ENCODE data around the gene KRT82. TPM values are rescaled to one million over a fixed set of nuclear protein-coding genes. Genes with fewer than 3 reads are reported as not detected.

KRT82 gene
- total and polyA plus RNA-seq, 4 donors, result not detected

DNA sequence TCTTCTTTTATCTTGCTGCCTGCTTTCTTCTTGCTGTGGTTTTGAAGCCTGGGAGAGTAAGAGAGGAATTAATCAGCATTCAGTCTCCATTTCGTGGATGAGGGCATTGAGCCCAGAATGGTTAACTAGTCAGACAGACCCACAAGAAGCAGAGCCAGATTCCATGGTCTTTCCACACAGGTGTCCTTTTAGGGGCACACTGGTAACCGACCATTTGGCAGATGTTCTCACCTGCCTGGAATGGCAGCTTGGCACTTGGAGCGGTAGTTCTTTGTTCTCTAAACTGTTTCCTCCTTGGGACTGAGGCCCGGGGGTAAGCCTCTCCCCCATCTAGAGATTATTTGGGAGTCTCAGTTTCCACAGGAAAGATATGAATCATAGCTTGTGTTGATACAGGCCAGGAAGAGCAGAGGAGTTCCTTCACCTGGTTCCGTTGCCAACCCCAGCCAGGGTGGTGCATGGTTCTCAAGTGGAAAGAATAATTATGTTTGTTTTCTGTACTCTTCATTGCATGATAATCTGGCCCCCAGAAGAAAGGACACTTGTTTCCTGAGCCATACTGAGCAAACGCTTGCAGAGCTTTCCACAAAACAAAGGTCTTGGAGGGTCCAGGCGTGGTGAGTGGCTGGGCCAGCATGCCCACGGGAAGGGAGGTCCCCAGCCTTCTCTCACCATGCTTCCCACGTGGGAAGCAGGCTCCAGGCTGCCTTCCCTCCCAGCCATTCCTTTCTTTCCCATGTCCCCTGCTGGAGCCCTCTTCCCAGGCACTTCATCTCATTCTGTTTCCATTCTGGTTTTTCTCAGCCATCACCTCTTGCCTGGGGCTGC lies 30.1 kb upstream of the KRT82 start:
- Histone ChIP-seq H3K36me3 (ENCODE audit: control insufficient read depth, insufficient read depth, low read length) (no peaks in the 10 kb centered on the region), H3K27me3 (ENCODE audit: control insufficient read depth, insufficient read depth, low read length) (peaks cover under 1% of the 10 kb centered on the region), H3K9me3 (ENCODE audit: control insufficient read depth, insufficient read depth, low read length) (no peaks in the 10 kb centered on the region), H3K4me3 (ENCODE audit: low read depth, low read length) (no peak overlapping the region), H3K4me1 (ENCODE audit: control insufficient read depth, insufficient read depth, low read length) (peaks cover 14% of the 10 kb centered on the region), H3K27ac (ENCODE audit: low read depth, low read length) (no peak overlapping the region)
- 41% methylated on average over 7 of the region's 9 CpGs for WGBS (ENCODE audit: insufficient coverage)
- DNase-seq (ENCODE audit: low read depth in 4 of 6, low spot score in 6 of 6), result peak in 2 of 6 donors; percentile 15 to 62

DNA sequence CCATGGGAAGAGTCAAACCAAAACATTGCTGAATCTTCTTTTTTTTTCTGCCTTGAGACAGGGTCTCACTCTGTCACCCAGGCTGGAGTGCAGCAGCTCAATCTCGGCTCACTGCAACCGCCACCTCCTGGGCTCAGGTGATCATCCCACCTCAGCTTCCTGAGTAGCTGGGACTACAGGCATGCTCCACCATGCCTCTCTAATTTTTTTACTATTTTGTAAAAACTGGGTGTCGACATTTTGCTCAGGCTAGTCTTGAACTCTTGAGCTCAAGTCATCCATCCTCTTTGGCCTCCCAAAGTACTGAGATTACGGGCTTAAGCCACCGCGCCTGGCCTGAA lies 29.5 kb upstream of the KRT82 start:
- Histone ChIP-seq H3K4me3 (ENCODE audit: low read depth, low read length) (no peak overlapping the region), H3K36me3 (ENCODE audit: control insufficient read depth, insufficient read depth, low read length) (no peaks in the 10 kb centered on the region), H3K27ac (ENCODE audit: low read depth, low read length) (no peak overlapping the region), H3K4me1 (ENCODE audit: control insufficient read depth, insufficient read depth, low read length) (peaks cover 14% of the 10 kb centered on the region), H3K27me3 (ENCODE audit: control insufficient read depth, insufficient read depth, low read length) (peaks cover 2% of the 10 kb centered on the region), H3K9me3 (ENCODE audit: control insufficient read depth, insufficient read depth, low read length) (no peaks in the 10 kb centered on the region)
- no peak for DNase-seq (ENCODE audit: low read depth in 4 of 6, low spot score in 6 of 6)
- 71% methylated on average over 6 of the region's 6 CpGs for WGBS (ENCODE audit: insufficient coverage)

DNA sequence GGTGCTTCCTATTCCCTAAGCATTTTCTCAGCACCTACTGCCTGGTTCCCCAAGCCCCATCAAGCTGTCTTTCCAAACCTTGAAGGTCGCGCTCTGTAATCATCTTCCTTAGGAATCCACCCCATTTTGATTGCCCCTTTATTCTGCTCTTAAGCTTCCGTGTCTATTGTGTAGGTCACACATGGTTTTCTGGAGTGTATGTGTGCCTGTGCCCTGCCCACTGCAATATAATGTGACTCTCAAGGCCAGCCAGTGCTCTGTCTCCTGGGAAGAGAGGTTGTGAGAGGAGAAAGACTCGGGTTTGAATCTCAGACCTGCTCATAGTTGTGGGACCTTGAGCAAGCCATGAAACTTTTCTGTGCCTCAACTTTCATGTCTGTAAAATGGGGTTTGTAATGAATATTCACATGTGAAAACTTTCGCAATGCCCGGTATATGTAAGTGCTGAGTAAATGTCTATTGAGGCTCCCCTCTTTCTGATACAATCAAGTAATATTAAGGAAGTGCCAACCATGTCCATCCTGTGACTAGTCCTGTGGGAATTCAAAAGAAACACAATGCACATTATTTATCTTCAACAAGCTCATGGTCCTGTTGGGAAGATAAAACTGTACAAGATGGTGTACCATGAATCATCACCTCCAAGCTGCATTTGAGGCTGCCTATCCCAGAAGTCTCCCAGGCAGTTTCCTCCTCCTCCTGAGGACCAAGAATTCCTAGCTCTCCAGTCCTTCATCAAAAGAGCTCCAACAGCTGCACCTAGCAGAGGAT lies 28.8 kb upstream of the KRT82 start:
- WGBS (ENCODE audit: insufficient coverage), result 90% methylated on average over 1 of the region's 6 CpGs
- H3K4me3 ChIP-seq (ENCODE audit: low read depth, low read length), result no peak overlapping the region

DNA sequence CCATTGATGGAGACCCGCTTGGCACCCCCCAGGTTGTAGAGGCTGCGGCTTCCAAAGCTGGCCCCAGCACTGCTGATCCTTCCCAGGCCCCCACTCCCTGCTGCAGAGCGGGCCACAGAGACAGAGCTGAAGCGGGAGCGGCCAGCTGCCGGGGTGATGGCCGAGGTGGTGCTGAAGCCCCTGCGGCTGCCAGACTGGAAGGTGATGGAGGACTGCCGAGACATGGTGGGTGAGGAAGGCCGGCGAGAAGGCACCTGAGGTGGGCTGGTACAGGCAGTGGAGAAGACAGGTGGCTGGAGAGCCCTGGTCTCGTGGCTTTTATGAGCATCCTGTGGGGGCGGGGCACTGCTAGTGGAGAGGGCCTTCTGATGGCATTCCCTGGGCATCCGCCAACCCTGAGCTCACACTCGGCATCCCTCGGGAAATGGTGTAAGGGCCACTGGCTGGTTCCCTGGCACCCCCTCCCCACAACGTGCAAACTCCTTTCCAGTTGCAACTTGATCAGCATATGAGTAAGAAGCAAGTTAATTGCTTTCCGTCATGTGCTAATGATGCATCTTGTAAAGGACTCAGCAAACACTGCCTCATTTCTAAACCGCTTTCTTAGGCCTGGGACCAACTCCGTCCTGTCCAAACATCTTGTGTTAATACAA lies 28.1 kb upstream of the KRT82 start, which contains the start of gene KRT75:
Gene KRT75 (minus strand): TSS at position 291 of the 653 bp plus-strand sequence. CDS start 67 bp downstream, at position 224.
- WGBS (ENCODE audit: insufficient coverage), result 84% methylated on average over 20 of the region's 20 CpGs
- DNase-seq (ENCODE audit: low read depth in 4 of 6, low spot score in 6 of 6), result peak in 2 of 6 donors; percentile 7 to 43

More for the DNA sequence above, 28.8 kb upstream of the KRT82 start:
- no peaks in the 10 kb centered on the region for H3K36me3 ChIP-seq (ENCODE audit: control insufficient read depth, insufficient read depth, low read length)
- H3K27me3 ChIP-seq (ENCODE audit: control insufficient read depth, insufficient read depth, low read length), result peaks cover 2% of the 10 kb centered on the region
- DNase-seq (ENCODE audit: low read depth in 4 of 6, low spot score in 6 of 6), result no peak
- peaks cover 14% of the 10 kb centered on the region for H3K4me1 ChIP-seq (ENCODE audit: control insufficient read depth, insufficient read depth, low read length)
- no peaks in the 10 kb centered on the region for H3K9me3 ChIP-seq (ENCODE audit: control insufficient read depth, insufficient read depth, low read length)
- no peak overlapping the region for H3K27ac ChIP-seq (ENCODE audit: low read depth, low read length)

DNA sequence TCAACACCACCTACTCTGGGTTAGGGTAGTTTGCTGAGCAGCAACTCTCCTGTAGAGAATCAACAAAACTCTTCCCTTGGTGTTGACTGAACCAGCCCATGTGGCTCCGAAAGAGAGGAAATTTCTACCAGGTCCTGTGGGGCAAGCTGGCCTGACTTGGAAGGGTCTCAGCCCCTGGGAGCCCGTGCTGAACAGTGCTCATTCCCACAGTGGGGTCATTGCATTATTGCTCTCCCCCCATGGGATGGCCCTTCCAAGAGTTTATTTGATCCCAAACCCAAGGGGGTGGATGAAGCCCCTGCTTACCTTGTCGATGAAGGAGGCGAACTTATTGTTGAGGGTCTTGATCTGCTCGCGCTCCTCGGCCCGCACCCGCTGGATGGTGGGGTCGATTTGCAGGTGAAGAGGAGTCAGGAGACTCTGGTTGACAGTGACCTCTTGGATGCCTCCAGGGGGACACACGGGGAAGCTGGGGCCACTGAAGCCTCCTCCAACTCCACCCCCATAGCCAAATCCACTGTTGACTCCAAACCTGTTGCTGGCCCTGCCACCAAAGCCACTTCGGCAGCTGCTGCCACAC lies 27.5 kb upstream of the KRT82 start:
- Histone ChIP-seq H3K27me3 (ENCODE audit: control insufficient read depth, insufficient read depth, low read length) (peaks cover 2% of the 10 kb centered on the region), H3K36me3 (ENCODE audit: control insufficient read depth, insufficient read depth, low read length) (no peaks in the 10 kb centered on the region), H3K4me1 (ENCODE audit: control insufficient read depth, insufficient read depth, low read length) (peaks cover 14% of the 10 kb centered on the region), H3K9me3 (ENCODE audit: control insufficient read depth, insufficient read depth, low read length) (no peaks in the 10 kb centered on the region), H3K4me3 (ENCODE audit: low read depth, low read length) (no peak overlapping the region), H3K27ac (ENCODE audit: low read depth, low read length) (no peak overlapping the region)
- DNase-seq (ENCODE audit: low read depth in 4 of 6, low spot score in 6 of 6), result no peak
- WGBS (ENCODE audit: insufficient coverage), result 97% methylated on average over 12 of the region's 12 CpGs

More for the DNA sequence above, 28.1 kb upstream of the KRT82 start, which contains the start of gene KRT75:
- Histone ChIP-seq H3K36me3 (ENCODE audit: control insufficient read depth, insufficient read depth, low read length) (no peaks in the 10 kb centered on the region), H3K4me3 (ENCODE audit: low read depth, low read length) (no peak within 1 kb of the TSS), H3K27ac (ENCODE audit: low read depth, low read length) (no peak within 1 kb of the TSS), H3K4me1 (ENCODE audit: control insufficient read depth, insufficient read depth, low read length) (peaks cover 14% of the 10 kb centered on the region), H3K9me3 (ENCODE audit: control insufficient read depth, insufficient read depth, low read length) (no peaks in the 10 kb centered on the region), H3K27me3 (ENCODE audit: control insufficient read depth, insufficient read depth, low read length) (peaks cover 2% of the 10 kb centered on the region)

DNA sequence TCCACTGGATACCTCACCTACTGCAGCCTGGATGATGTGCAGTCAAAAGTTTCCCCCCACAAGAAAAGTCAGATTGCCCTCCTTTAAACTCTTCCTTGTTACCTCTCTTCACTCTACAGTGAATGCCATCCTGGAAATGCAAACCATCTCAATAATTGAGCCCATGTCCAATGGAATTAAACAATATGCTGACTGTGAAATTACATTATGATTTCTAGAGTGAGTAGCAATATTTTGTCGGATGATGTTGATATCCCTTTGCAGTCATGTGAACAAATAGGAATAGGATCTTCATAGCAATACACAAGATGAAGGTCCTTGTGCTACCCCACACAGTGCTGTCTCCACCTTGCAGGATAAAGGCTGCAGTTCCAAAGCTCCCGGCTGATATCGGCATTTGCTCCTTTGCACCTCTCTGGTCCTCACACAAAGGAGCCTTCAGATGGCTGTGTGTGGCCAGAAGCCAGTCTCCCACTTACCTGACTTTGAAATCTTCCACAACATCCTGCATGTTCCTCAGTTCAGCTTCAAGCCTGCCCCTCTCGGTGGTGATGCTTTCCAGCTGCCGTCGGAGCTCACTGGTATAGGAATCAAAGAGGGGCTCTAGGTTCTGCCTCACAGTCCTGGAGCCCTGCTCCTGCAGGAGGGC lies 26.5 kb upstream of the KRT82 start:
- WGBS (ENCODE audit: insufficient coverage), result 93% methylated on average over 5 of the region's 6 CpGs
- Histone ChIP-seq H3K27ac (ENCODE audit: low read depth, low read length) (no peak overlapping the region), H3K4me1 (ENCODE audit: control insufficient read depth, insufficient read depth, low read length) (peaks cover 14% of the 10 kb centered on the region), H3K27me3 (ENCODE audit: control insufficient read depth, insufficient read depth, low read length) (peaks cover 2% of the 10 kb centered on the region), H3K4me3 (ENCODE audit: low read depth, low read length) (no peak overlapping the region), H3K36me3 (ENCODE audit: control insufficient read depth, insufficient read depth, low read length) (no peaks in the 10 kb centered on the region), H3K9me3 (ENCODE audit: control insufficient read depth, insufficient read depth, low read length) (no peaks in the 10 kb centered on the region)
- no peak for DNase-seq (ENCODE audit: low read depth in 4 of 6, low spot score in 6 of 6)

DNA sequence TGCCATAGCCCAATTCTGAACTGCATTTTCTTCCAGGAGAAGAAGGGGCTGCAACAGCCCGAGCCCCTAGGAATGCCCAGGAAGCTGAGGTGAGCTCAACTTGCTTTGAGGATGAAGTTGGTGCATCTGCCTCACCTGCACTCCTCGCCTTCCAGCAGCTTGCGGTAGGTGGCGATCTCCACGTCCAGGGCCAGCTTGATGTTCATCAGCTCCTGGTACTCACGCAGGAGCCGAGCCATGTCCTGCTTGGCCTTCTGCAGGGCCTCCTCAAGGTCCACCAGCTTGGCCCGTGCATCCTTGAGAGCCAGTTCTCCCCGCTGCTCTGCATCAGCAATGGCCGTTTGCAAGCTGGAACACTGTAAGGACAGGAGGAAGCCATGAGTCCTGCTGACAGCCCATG lies 22.0 kb upstream of the KRT82 start:
- H3K36me3 ChIP-seq (ENCODE audit: control insufficient read depth, insufficient read depth, low read length), result no peaks in the 10 kb centered on the region
- WGBS (ENCODE audit: insufficient coverage), result 94% methylated on average over 10 of the region's 10 CpGs
- H3K9me3 ChIP-seq (ENCODE audit: control insufficient read depth, insufficient read depth, low read length), result no peaks in the 10 kb centered on the region
- H3K4me3 ChIP-seq (ENCODE audit: low read depth, low read length), result no peak overlapping the region
- H3K27ac ChIP-seq (ENCODE audit: low read depth, low read length), result no peak overlapping the region
- peaks cover 2% of the 10 kb centered on the region for H3K27me3 ChIP-seq (ENCODE audit: control insufficient read depth, insufficient read depth, low read length)
- DNase-seq (ENCODE audit: low read depth in 4 of 6, low spot score in 6 of 6), result no peak
- H3K4me1 ChIP-seq (ENCODE audit: control insufficient read depth, insufficient read depth, low read length), result peaks cover 6% of the 10 kb centered on the region

DNA sequence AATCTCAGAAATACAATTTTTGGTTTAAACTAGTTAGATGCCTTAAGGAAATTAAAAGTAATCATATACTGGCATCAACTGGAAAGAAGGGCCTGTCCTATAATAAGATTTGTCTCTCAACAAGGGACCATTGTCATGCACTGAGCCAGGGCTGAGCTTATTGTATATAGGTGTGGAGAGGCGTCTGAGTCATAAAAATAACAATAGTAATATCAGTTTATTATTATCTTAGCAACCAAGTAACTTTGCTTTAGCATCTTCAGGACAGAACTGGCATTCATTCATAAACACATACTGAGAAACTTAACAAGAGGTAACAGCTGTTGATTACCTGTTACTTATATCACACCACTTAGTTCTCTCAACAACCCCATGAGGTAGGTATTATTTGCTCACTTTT lies 20.9 kb upstream of the KRT82 start:
- no peak overlapping the region for H3K27ac ChIP-seq (ENCODE audit: low read depth, low read length)
- no peaks in the 10 kb centered on the region for H3K9me3 ChIP-seq (ENCODE audit: control insufficient read depth, insufficient read depth, low read length)
- H3K4me1 ChIP-seq (ENCODE audit: control insufficient read depth, insufficient read depth, low read length), result peaks cover 6% of the 10 kb centered on the region
- H3K36me3 ChIP-seq (ENCODE audit: control insufficient read depth, insufficient read depth, low read length), result no peaks in the 10 kb centered on the region
- H3K4me3 ChIP-seq (ENCODE audit: low read depth, low read length), result no peak overlapping the region
- WGBS (ENCODE audit: insufficient coverage), result no CpG with 5 or more reads among the region's 1 CpG
- no peak for DNase-seq (ENCODE audit: low read depth in 4 of 6, low spot score in 6 of 6)
- peaks cover 2% of the 10 kb centered on the region for H3K27me3 ChIP-seq (ENCODE audit: control insufficient read depth, insufficient read depth, low read length)

DNA sequence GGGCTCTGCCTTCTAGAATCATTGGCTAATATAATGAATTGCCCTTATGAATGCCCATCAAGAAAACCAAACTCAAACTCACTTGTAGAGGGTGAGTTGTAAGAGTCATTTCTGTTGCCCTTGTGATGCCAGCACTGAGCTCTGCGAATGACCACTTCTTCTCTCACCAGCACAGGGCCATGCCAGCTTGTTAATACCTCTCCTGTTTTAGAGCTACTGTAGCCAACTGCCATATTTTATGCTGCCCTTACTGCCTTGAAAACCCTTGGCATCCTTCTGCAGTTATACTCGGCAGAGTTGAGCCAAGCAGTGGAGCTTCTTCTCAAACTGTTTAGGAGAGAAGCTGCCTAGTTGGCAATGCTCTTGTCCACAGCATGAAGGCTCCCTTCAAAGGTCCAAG lies 19.9 kb upstream of the KRT82 start:
- Histone ChIP-seq H3K36me3 (ENCODE audit: control insufficient read depth, insufficient read depth, low read length) (no peaks in the 10 kb centered on the region), H3K9me3 (ENCODE audit: control insufficient read depth, insufficient read depth, low read length) (no peaks in the 10 kb centered on the region), H3K4me1 (ENCODE audit: control insufficient read depth, insufficient read depth, low read length) (peaks cover 6% of the 10 kb centered on the region), H3K27me3 (ENCODE audit: control insufficient read depth, insufficient read depth, low read length) (peaks cover under 1% of the 10 kb centered on the region), H3K4me3 (ENCODE audit: low read depth, low read length) (no peak overlapping the region), H3K27ac (ENCODE audit: low read depth, low read length) (no peak overlapping the region)
- DNase-seq (ENCODE audit: low read depth in 4 of 6, low spot score in 6 of 6), result no peak
- WGBS (ENCODE audit: insufficient coverage), result 68% methylated on average over 2 of the region's 2 CpGs

All from spinal cord (tissue), 10 donors.